HG02852 (cell line): Measurements from ENCODE around the gene RAB25.

Experiments
- ATAC-seq: cut with Tn5 transposase; IDR thresholded peaks from one replicate; pipeline ENCODE4 v1.9.1; 2021; ENCODE audit warnings: mild to moderate bottlenecking, moderate library complexity; ENCODE audit not compliant: unreplicated experiment

Gene RAB25

DNA sequence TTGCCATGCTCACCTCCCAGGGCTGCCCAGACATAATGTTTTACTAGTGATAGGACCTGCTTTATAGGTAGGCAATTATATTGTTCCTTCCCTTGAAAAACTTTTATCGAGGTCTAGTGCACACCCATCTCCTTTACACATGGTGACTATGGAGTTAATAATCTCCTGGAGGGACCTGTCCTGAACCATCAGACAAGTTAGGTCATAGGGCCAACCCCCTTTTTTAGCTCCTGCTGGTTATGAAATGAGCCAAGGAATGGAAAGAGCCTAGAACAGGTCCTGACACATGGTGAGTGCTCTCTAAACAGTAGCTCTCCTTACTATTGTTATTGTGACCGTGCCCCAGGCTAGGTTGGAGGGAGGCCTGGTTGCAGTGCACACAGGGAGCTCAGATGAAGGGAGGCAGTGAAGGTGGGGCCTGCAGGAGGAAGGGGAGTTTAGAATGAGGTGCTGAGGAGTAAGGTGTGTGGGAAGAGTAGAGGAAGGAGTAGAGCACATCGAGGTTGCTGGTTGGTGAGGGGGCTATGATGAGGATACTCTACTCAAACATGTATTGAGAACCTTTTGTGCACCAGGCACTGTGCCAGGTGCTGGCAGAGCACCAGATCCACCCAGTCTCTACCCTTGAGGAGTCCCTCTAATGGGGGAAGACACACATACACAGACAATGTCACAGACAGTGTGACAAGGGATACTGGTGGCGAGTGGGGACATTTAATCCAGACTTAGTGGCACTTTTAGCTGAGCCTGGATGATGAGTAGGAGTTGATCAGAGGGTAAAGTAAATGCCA lies 39.4 kb downstream of the RAB25 start:
- ATAC-seq = no peak

DNA sequence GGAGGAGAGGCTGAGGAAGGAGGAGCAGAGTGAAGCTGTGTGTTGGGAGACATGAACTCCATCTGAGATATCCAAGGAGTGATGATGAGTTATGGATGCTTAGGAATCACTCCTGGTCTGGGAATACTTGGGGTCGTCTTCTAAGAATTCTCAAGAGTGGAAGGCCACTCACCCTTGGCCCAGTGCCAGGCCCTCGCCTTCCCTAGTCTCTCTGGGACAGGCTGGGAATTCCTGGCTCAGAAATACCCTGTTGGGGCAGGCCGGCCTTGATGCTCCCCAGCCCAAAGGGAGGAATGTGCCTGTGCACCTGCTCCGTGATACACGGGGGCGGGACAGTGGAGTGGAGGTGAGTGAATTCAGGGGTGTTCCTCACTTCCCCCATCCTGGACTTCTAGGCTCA lies 40.9 kb downstream of the RAB25 start:
- no peak for ATAC-seq

DNA sequence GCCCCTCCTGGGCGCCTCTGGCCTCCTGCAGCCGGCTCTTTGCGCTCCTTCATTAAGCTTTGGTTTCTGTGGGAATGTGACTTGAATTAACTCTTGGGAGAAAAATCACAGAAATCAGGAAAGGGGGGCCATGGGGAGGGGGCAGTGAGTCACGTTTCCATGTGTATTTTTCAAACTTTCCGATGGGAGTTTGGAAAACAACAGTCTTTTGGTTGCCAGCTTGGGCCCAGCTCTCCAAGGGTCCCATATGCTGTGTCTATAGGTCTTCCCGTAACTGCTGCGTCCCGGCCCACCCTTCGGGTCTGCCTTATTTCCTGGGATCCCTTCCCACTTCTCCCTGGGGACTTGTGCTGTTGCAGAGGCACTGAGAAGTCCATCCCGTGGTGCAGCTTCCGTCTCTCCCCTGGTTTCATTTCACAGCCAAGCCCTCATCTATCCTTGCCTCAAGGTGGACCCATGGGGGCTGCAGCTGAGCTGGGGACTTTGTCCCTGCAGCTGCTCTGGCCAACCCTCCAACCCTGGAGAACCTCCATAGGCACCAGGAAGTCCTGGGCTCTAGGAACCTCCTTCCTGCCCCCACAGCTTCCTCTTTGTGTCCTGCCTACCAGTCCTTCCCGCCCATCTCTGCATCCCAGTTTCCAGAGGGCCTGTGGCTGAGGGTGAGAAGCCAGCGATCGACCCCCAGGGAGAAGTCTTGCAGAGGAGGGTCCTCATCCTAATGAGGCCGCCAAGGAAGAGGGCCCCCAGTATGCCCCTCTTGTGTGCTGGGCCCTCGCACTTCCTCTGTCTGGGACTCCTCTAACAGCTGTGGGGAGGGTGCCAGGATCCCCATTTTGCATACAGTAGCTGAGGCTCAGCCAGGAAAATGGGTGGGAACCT lies 41.9 kb downstream of the RAB25 start:
- no peak for ATAC-seq

DNA sequence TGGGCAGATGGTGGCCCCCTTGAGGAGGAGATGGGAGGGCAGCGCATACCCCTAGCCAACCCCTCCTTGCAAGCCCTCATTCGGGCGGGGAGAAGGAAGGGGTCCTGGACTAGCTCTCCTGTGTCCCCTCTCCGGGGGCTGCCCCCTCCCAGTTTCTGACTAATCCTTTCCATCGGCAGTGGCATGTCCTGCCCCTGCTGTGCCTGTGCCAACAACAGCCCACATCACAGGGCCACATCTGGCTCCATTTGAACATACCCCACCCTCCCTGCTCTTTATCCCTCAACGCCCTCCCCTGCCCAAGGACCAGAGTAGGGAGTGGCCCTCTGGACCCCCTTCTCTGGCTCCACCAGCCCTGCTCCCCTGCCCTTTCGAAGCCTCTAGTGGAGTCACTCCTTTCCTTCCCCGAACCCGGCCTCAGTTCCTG lies 42.6 kb downstream of the RAB25 start:
- ATAC-seq = no peak

DNA sequence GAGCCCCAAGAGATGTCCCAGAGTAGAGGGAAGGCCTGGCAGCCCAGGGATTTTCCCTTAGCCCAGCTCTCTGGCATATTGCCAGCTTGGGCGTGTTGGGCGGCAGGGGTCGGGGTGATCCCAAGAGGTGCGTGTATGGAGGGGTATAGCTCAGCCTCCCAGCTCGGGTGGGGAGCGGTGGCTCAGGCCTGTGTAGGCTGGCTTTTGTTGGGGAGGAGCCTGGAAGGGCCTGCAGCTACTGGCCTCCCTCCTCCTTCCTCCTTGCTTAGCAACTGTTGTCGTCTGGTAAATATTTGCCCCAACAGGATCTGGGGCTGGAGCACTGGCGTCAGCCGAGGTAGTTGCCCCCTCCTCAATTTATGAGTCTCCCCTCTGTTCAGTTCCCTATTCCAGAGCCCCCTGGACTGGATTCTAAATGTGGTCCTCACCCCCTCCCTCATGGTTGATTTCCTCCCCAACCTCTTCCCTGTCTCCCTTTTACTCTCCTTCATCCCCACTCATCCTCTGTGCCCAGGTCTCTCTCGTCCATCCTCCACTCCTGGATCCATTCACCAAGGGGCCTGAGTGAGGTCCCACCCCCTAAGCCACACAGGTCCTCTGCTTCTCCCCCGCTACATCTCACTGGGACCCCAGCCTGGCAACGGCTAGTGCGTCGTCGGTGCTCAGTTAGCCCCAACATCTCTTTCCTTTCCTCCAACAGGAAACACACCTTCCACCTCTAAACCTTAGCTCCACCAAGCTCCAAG lies 43.3 kb downstream of the RAB25 start:
- ATAC-seq = no peak

DNA sequence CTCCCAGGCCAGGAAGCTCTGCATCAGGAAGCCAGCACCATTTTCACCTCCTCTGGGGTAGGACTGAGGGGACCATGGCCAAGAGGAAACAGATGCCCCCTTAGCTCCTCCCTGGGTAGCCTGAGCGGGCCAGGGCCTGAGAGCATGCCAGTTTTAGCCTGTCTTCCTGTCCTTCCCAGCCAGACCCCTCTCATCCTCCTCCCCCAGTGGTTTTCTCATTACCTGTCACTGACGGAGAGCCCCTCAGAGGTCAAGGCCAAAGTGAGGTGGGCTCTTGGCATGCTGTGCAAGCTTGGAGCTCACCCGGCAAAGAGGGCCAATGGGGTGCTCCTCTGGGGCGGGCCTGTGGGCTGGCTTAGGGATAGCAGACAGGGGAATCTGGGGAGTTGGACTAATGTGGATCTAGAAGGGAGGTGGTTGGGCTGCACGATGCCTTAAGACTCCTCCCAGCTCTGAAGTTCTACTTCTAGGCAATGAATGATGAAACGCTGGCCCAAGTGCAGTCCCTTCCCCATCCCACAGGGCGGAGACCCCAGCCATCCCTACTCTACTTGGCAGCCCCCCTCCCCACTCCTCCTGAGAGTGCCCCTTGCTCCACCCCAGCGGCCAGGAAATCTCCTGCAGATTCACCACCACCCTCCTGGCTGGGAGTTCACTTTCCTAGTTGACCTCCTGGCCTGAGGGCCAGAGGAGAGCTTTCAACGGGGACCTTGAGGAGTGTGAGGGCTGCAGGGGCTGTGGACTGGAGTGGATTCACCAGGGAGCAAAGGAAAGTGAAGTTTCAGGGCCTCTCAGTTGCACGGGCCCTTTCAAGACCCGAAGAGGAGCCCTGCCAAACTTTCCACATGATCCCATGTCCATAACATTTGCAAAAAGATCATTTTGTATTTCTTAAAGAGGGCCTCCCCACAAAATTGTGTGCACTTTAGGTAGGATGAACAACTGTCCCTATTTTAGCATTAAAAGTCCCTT lies 44.2 kb downstream of the RAB25 start:
- no peak for ATAC-seq

DNA sequence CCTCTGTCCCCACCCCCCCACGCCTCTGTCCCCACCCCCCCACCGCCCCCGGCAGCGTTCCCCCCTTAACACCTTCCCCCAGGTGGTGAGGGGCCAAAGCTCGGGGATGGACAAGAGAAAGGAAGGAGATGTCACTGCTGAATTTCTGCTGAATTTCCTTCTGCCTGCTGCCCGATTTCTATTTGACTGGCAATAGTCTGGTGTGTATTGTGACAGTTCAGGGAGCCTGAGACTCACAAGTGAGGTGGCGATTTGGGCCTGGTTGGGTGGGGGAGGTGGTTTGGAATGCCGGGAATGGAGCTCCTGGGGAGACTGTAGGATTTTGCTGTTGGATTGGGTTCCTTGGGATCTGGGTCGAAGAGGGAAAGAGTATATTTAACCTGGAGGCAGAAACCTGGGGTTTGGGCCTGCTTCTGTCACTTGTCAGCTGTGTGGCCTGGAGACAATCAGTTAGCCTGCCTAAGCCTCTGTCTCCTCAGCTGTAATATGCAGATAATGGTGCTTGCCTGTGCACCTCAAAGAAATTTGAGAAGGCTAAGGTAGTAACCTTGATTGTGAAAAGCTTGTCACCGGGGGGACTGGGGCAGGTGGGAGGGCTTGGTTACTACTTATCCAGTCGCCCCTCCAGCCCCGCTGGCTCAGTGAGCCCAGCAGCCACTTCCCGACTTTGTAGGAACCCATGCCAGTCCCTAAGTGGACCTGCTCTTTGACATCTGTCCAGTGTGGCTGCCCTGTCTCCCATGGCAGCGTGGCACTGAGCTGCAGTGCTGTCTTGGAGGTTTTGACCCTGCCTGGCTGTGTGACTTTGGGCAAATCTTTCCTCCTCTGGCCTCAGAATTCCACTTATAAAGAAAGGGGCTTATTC lies 45.9 kb downstream of the RAB25 start:
- no peak for ATAC-seq

DNA sequence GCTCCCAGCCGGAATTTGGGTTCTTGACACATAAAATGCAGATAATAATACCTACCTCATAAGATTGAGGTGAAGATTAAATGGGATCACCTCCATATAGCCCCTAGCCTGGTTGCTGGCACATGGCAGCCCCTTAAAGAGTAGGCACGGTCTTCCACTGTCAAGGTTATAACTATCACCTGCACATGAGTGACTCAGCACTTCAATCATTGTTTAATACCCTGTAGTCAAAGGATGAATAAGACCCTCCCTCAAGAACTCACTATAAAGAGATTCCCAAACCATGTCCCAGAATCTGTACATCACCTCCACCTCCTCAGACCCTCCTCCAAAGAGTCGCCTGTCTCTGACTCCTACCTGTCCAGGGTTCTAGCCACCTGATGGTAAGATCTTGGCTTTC lies 47.1 kb downstream of the RAB25 start:
- ATAC-seq = no peak

DNA sequence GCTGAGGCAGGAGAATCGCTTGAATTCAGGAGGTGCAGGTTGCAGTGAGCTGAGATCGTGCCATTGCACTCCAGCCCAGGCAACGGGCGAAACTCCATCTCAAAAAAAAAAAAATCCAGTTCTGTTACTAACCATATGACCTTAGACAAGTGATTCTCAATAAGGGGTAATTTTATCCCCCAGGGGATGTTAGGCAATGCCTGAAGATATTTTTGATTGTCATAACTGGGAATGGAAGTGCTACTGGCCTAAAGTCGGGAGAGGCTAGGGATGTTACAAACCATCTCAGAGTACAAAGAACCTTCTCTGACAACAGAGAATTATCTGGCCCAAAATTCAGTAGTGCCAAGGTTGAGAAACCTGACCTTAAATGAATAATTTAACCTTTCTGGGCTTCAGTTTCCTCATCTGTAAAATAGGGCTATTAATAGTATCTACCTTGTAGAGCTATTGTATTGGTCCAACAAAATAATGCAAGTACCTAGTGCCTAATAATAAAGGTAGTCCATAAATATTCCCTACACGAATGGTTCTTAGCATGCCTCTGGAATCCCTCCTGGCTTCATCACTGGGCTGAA lies 47.8 kb downstream of the RAB25 start:
- no peak for ATAC-seq

DNA sequence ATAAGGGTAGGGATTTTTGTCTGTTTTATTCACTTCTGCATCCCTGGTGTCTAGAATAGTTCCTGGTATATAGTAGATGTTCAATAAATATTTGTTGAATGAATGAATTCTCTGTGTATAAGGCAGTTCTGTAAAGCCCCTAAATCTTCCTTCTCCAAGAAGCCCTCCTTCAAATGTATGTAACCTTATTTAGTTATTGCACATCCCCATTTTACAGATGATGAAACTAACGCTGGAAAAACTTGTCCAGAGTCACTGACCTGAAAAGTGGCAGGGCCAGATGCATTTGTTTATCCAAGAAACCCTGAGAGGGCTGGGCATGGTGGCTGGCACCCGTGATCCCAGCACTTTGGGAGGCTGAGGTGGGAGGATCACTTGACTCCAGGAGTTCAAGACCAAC lies 49.3 kb downstream of the RAB25 start:
- ATAC-seq = no peak

DNA sequence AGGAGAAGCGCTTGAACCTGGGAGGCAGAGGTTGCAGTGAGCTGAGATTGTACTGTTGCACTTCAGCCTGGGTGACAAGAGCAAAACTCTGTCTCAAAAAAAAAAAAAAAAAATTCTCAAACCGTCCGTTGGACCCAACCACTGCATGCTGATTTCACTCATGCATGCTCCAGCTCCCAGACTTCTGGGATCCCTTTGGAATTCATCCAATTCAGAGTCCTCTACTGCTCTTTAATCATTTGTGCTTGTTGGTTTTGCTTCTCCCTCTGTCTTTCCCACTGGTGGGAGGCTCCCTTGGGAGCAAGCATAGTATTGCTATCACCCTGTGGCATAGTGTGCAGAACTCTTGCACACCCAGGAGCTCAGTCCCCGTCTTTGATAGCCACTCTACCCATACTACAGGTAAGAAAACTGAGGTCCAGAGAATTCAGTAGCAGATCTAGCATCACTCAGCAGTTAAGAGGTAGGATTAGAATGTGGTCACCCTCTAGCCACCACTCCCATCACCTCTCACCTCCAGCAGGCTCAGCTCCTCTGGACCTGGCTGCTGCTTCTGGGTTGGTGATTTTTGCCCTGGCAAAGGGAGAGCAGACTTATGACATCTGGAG lies 50.5 kb downstream of the RAB25 start:
- no peak for ATAC-seq

DNA sequence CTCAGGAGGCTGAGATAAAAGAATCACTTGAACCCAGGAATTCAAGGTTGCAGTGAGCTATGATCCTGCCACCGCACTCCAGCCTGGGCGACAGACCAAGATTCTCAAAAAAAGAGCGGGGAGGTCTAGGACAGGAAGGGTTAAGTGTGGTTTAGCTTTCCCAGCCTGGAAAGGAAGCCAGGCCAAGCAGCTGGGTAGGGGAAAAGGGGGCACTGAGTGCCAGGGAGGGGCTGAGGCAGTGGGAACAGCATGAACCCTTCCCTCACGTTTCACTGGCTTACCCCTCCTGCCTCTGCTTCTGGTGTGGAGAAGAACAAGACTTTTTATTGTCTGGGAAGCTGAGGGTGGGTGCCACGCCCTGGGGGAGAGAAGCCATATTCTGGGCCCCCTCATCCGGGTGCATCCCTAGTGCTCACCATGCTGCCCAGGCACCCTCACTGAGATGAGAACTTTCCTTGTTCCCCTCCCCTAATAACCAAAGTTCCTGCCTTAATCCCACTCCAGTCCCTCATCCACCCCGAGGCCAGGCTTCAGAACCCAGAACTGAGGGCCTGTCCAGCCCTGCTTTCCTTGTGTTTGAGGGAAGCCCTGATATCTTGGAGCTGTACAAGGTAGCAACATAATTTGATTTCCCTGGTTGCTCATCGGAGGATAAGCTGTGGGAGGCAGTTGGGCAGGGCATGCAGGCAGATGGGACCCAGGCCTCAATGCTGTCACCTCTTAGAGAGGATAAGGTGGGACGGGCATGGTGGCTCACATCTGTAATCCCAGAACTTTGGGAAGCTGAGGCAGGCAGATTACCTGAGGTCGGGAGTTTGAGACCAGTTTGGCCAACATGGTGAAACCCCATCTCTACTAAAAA lies 51.5 kb downstream of the RAB25 start:
- no peak for ATAC-seq

DNA sequence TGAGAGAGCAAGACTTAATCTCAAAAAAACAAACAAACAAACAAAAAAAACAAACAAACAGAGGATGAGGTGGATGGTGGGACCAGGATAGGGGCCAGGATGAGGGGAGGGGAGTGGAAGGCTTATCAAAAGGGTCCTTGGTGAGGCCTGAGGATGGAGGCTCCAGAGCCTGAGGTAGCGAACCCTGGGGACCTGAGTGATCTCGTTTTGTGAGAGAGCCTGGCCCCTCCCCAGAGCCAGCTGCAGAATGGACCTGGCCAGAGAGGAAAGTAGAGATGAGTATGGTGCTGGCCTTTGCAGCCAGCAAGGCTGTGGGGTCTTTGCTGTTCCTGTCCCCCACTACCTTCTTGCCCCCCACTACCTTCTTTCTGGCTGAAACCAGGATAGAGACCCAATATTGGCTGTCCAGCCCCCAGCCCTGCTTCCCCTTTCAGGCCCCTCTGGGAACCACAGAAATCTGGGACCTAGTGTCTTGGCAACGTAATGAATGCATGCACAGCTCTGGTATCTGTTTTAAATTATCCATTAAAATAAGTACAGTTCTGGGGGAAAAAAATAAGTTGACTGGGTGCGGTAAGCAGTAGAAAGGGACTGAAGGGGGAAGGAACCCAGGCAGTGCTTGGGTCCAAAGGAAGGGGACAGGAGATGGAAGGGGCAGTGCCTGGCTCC lies 52.5 kb downstream of the RAB25 start:
- ATAC-seq = no peak

DNA sequence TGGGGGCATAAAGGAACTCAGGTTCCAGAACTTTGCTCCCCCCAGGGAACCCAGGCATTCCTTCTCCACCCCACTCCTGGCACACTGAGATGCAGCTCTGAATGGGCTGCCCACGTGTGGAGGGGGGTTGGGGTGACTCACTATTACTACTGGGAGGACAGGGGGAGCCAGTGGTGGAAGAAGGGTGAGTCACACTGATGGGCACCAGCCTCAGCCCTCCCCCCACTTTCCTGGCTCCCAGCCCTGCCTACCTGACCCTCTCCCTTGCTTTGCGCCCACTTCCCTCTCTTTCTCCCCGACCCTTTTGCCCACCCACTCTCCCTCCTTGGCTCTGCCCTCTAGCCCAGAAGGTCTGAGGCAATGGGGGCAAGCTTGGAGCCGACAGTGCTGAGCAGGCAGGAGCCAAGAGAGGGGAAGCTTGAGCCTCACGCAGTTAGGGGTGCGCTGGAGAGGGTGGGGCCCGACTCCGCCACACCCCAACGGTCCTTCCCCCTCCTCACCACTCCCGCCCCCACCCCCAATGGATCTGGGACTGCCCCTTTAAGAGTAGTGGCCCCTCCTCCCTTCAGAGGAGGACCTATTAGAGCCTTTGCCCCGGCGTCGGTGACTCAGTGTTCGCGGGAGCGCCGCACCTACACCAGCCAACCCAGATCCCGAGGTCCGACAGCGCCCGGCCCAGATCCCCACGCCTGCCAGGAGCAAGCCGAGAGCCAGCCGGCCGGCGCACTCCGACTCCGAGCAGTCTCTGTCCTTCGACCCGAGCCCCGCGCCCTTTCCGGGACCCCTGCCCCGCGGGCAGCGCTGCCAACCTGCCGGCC lies 53.4 kb downstream of the RAB25 start, which contains the start of gene LMNA:
Gene LMNA, plus strand, starts transcription at position 611 of the 818 bp plus-strand sequence. CDS start 208 bp downstream, outside the sequence.
- ATAC-seq = peak; percentile 70

DNA sequence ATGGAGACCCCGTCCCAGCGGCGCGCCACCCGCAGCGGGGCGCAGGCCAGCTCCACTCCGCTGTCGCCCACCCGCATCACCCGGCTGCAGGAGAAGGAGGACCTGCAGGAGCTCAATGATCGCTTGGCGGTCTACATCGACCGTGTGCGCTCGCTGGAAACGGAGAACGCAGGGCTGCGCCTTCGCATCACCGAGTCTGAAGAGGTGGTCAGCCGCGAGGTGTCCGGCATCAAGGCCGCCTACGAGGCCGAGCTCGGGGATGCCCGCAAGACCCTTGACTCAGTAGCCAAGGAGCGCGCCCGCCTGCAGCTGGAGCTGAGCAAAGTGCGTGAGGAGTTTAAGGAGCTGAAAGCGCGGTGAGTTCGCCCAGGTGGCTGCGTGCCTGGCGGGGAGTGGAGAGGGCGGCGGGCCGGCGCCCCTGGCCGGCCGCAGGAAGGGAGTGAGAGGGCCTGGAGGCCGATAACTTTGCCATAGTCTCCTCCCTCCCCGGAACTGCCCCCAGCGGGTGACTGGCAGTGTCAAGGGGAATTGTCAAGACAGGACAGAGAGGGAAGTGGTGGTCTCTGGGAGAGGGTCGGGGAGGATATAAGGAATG lies 54.1 kb downstream of the RAB25 start:
- ATAC-seq = peak; percentile 23
